H9 (cell line): ENCODE data around the gene SMAD3. TPM values are rescaled to one million over a fixed set of nuclear protein-coding genes. Genes with fewer than 3 reads are reported as not detected.
A peak's percentile ranks its signal among the peaks of the same experiment; 100 is the strongest.

Source experiments
- DNase-seq: peaks from one replicate; pipeline ENCODE4 v3.0.0-alpha.2; 2017
- H2AFZ ChIP-seq: one replicate; pipeline ENCODE4 v1.6.1; 2013; ENCODE audit warnings: mild to moderate bottlenecking, low read length, control low read depth, moderate library complexity
- H2AK5ac ChIP-seq: 2 replicates; pipeline ENCODE4 v1.6.1; 2013; ENCODE audit warnings: low read length, control low read depth, mixed read lengths; ENCODE audit not compliant: insufficient read length
- H2BK120ac ChIP-seq: one replicate; pipeline ENCODE4 v1.6.1; 2013; ENCODE audit warnings: low read depth, mild to moderate bottlenecking, low read length, control low read depth, inconsistent platforms; ENCODE audit not compliant: poor library complexity, severe bottlenecking
- H2BK12ac ChIP-seq: 2 replicates; pipeline ENCODE4 v1.6.1; 2013; ENCODE audit warnings: low read length, control low read depth, mixed read lengths, low read depth; ENCODE audit not compliant: insufficient read length
- H2BK15ac ChIP-seq: 2 replicates; pipeline ENCODE4 v1.6.1; 2013; ENCODE audit warnings: low read depth, low read length, control low read depth
- H2BK20ac ChIP-seq: one replicate; pipeline ENCODE4 v1.6.1; 2013; ENCODE audit warnings: low read depth, mild to moderate bottlenecking, low read length, control low read depth, inconsistent platforms; ENCODE audit not compliant: poor library complexity, severe bottlenecking
- H2BK5ac ChIP-seq: 2 replicates; pipeline ENCODE4 v1.6.1; 2013; ENCODE audit warnings: low read length, control low read depth, mixed read lengths; ENCODE audit not compliant: insufficient read length
- H3K14ac ChIP-seq: 2 replicates; pipeline ENCODE4 v1.6.1; 2013; ENCODE audit warnings: low read length, control low read depth; ENCODE audit not compliant: insufficient read depth
- H3K18ac ChIP-seq: 2 replicates; pipeline ENCODE4 v1.6.1; 2013; ENCODE audit warnings: low read depth, mild to moderate bottlenecking, mixed read lengths, low read length, control low read depth; ENCODE audit not compliant: insufficient read length
- H3K23ac ChIP-seq: 2 replicates; pipeline ENCODE4 v1.6.1; 2013; ENCODE audit warnings: low read length, control low read depth, mixed read lengths, low read depth; ENCODE audit not compliant: insufficient read length
- H3K23me2 ChIP-seq: 2 replicates; pipeline ENCODE4 v1.6.1; 2013; ENCODE audit warnings: low read depth, mild to moderate bottlenecking, mixed read lengths, low read length, control low read depth; ENCODE audit not compliant: insufficient read length, poor library complexity, severe bottlenecking
- H3K27ac ChIP-seq: 2 replicates; pipeline ENCODE4 v1.5.1; 2013; ENCODE audit warnings: low read length, control low read depth, mixed read lengths, low read depth; ENCODE audit not compliant: insufficient read length
- H3K27me3 ChIP-seq: 2 replicates; pipeline ENCODE4 v1.6.1; 2013; ENCODE audit warnings: low read length, control low read depth, inconsistent platforms; ENCODE audit not compliant: insufficient read depth
- H3K4ac ChIP-seq: 2 replicates; pipeline ENCODE4 v1.6.1; 2013; ENCODE audit warnings: low read depth, mild to moderate bottlenecking, control low read depth, inconsistent platforms, low read length, moderate library complexity
- H3K4me1 ChIP-seq: 2 replicates; pipeline ENCODE4 v1.6.1; 2013; ENCODE audit warnings: low read length, control low read depth, inconsistent platforms; ENCODE audit not compliant: insufficient read depth
- H3K4me2 ChIP-seq: 2 replicates; pipeline ENCODE4 v1.6.1; 2013; ENCODE audit warnings: low read length, control low read depth, mixed read lengths; ENCODE audit not compliant: insufficient read length, insufficient read depth
- H3K56ac ChIP-seq: 2 replicates; pipeline ENCODE4 v1.6.1; 2013; ENCODE audit warnings: low read depth, mild to moderate bottlenecking, mixed read lengths, low read length, control low read depth; ENCODE audit not compliant: insufficient read length
- H3K79me1 ChIP-seq: 2 replicates; pipeline ENCODE4 v1.6.1; 2013; ENCODE audit warnings: low read depth, mild to moderate bottlenecking, moderate library complexity, low read length, control low read depth, inconsistent platforms; ENCODE audit not compliant: insufficient read depth, poor library complexity, severe bottlenecking
- H3K79me2 ChIP-seq: 2 replicates; pipeline ENCODE4 v1.6.1; 2013; ENCODE audit warnings: low read length, control low read depth, inconsistent platforms; ENCODE audit not compliant: insufficient read depth
- H3K9ac ChIP-seq: 2 replicates; pipeline ENCODE4 v1.6.1; 2013; ENCODE audit warnings: low read length, control low read depth, mixed read lengths; ENCODE audit not compliant: insufficient read length; ENCODE audit errors: extremely low read depth
- H3K9me3 ChIP-seq: one replicate; pipeline ENCODE4 v1.6.1; 2013; ENCODE audit warnings: low read depth, low read length, inconsistent platforms; ENCODE audit not compliant: control insufficient read depth
- H3T11ph ChIP-seq: one replicate; pipeline ENCODE4 v1.6.1; 2013; ENCODE audit warnings: mild to moderate bottlenecking, low read length, control low read depth, inconsistent platforms
- H4K20me1 ChIP-seq: one replicate; pipeline ENCODE4 v1.6.1; 2013; ENCODE audit not compliant: control insufficient read depth, insufficient read length, insufficient read depth
- H4K5ac ChIP-seq: 2 replicates; pipeline ENCODE4 v1.6.1; 2013; ENCODE audit warnings: low read depth, mild to moderate bottlenecking, mixed read lengths, low read length, control low read depth; ENCODE audit not compliant: insufficient read length
- H4K8ac ChIP-seq: replicated peaks from 2 replicates; pipeline ENCODE4 v1.6.1; 2013; ENCODE audit warnings: low read length, control low read depth, mixed read lengths, low read depth; ENCODE audit not compliant: insufficient read length
- H4K91ac ChIP-seq: 2 replicates; pipeline ENCODE4 v1.6.1; 2013; ENCODE audit warnings: low read depth, mild to moderate bottlenecking, moderate library complexity, mixed read lengths, low read length, control low read depth; ENCODE audit not compliant: insufficient read length
- H3K27ac Mint-ChIP-seq, 3 experiments: 2 replicates in 2 of 3; 3 replicates in 1 of 3; pipeline ENCODE4 v1.8.0; 2020 to 2021; ENCODE audit warnings: mixed read lengths in 3 of 3, mild to moderate bottlenecking in 1 of 3, moderate library complexity in 1 of 3
- H3K27me3 Mint-ChIP-seq: 2 replicates; pipeline ENCODE4 v1.8.0; 2021; ENCODE audit warnings: low read depth, mild to moderate bottlenecking, moderate library complexity, mixed read lengths
- H3K36me3 Mint-ChIP-seq, 3 experiments: 2 replicates in 2 of 3; 3 replicates in 1 of 3; pipeline ENCODE4 v1.8.0; 2020 to 2021; ENCODE audit warnings: low read depth in 3 of 3, mixed read lengths in 3 of 3; ENCODE audit not compliant: insufficient read depth in 1 of 3
- H3K4me1 Mint-ChIP-seq, 2 experiments: 2 replicates each; pipeline ENCODE4 v1.8.0; 2020; ENCODE audit warnings: mixed read lengths in 2 of 2
- H3K4me3 Mint-ChIP-seq, 2 experiments: 2 replicates in 1 of 2; 3 replicates in 1 of 2; pipeline ENCODE4 v1.8.0; 2020 to 2021; ENCODE audit warnings: mild to moderate bottlenecking in 2 of 2, mixed read lengths in 2 of 2, moderate library complexity in 1 of 2
- H3K9me3 Mint-ChIP-seq, 2 experiments: 2 replicates in 1 of 2; 3 replicates in 1 of 2; pipeline ENCODE4 v1.8.0; 2020; ENCODE audit warnings: mild to moderate bottlenecking in 2 of 2, mixed read lengths in 2 of 2, moderate library complexity in 1 of 2
- WGBS: extraction: QIAGEN DNeasy Blood & Tissue Kit; methylation state at CpG from one replicate; pipeline ENCODE4 v1.1.7; 2013; ENCODE audit warnings: missing lambda C conversion rate, low lambda C conversion rate, mixed read lengths; ENCODE audit not compliant: insufficient read length; ENCODE audit errors: extremely low coverage; 5-methylcytosine and 5-hydroxymethylcytosine counted together
- total RNA-seq: library from RNA; stranded (reverse); gene quantifications from 2 replicates; pipeline ENCODE4 v1.2.1, GENCODE V29; 2021
- TF ChIP-seq, protein P1 (sequence below): fragments of 200-600 bp; sonication (generic); conservative IDR thresholded peaks from 3 replicates; pipeline ENCODE4 v1.8.0; 2021; ENCODE audit warnings: antibody characterized with exemption, mild to moderate bottlenecking

The SMAD3 gene
- total RNA-seq, 1 experiment from 2014 or later, result 26.7 TPM

DNA sequence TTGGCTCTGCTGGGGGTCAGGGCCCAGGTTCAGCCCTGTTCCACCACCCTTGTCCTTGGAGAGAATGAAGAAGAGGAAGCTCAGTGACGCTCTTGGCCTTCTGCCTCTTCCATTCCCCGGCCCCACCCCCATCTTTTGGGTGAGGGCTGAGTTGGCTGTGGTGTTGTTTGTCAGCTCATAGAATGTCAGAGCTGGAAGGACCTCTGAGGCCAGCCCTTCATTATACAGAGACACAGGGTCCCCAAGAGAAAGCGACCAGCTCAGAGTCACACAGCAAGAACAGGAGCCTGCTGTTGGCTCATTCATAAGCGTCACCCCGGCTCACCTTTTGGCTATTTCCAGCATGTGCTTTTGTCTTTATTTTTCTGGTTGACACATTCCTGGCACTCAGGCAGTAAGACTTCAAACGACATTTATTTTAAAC lies 120.8 kb downstream of the SMAD3 start:
- H3K36me3 Mint-ChIP-seq, result peaks cover 6 to 76% (median 24%) of the 10 kb centered on the region in 3 experiments
- Histone ChIP-seq H2BK15ac (no peak overlapping the region), H3K56ac (no peak overlapping the region), H2AFZ (no peak overlapping the region), H3K79me2 (no peaks in the 10 kb centered on the region), H2BK120ac (no peak overlapping the region), H4K8ac (no peak overlapping the region), H3K79me1 (no peaks in the 10 kb centered on the region), H2BK5ac (no peak overlapping the region), H4K91ac (no peak overlapping the region), H3K14ac (no peak overlapping the region; the same call in 1 of the 2 replicates), H3K4me2 (no peak overlapping the region), H2AK5ac (no peak overlapping the region), H3K9me3 (no peaks in the 10 kb centered on the region), H3K9ac (no peak overlapping the region), H4K5ac (no peak overlapping the region), H3T11ph (no peak overlapping the region), H3K18ac (no peak overlapping the region), H3K23me2 (no peaks in the 10 kb centered on the region), H2BK20ac (no peak overlapping the region), H3K27ac (no peak overlapping the region), H3K4me1 (no peaks in the 10 kb centered on the region), H3K23ac (no peak overlapping the region), H3K27me3 (no peaks in the 10 kb centered on the region), H4K20me1 (no peaks in the 10 kb centered on the region), H3K4ac (no peak overlapping the region), H2BK12ac (no peak overlapping the region)
- H3K4me3 Mint-ChIP-seq, result no peak overlapping the region
- H3K4me1 Mint-ChIP-seq, result peaks cover 6 to 8% of the 10 kb centered on the region in 2 experiments; a peak in 2 of 4 replicates
- H3K9me3 Mint-ChIP-seq, result no peaks in the 10 kb centered on the region
- no CpG with 5 or more reads among the region's 6 CpGs for WGBS
- TF ChIP-seq, protein P1, sequence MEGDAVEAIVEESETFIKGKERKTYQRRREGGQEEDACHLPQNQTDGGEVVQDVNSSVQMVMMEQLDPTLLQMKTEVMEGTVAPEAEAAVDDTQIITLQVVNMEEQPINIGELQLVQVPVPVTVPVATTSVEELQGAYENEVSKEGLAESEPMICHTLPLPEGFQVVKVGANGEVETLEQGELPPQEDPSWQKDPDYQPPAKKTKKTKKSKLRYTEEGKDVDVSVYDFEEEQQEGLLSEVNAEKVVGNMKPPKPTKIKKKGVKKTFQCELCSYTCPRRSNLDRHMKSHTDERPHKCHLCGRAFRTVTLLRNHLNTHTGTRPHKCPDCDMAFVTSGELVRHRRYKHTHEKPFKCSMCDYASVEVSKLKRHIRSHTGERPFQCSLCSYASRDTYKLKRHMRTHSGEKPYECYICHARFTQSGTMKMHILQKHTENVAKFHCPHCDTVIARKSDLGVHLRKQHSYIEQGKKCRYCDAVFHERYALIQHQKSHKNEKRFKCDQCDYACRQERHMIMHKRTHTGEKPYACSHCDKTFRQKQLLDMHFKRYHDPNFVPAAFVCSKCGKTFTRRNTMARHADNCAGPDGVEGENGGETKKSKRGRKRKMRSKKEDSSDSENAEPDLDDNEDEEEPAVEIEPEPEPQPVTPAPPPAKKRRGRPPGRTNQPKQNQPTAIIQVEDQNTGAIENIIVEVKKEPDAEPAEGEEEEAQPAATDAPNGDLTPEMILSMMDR, result no peak
- H3K27ac Mint-ChIP-seq, result peak overlapping the region in 1 of 3 experiments; percentile 60; a peak in 1 of 7 replicates
- no peaks in the 10 kb centered on the region for H3K27me3 Mint-ChIP-seq
- no peak for DNase-seq
